Caco-2 (cell line): ENCODE results near the gene PLXNA4. TPM values are rescaled to one million over a fixed set of nuclear protein-coding genes. Genes with fewer than 3 reads are reported as not detected.

Source experiments
- BruUV-seq: library from RNA; stranded (reverse); fragments of 400-500 nt; replicated peaks from 2 replicates; lab custom pipeline; 2021; lab: Mats Ljungman, UMichigan
- CTCF ChIA-PET: fragments of 300-600 bp; sonication (Branson Sonifier 250); formaldehyde crosslinking; loops from one replicate; lab custom pipeline; 2022; ENCODE audit warnings: antibody characterized with exemption; lab: Charles Lee
- POLR2A ChIA-PET: fragments of 300-600 bp; sonication (Branson Sonifier 250); formaldehyde crosslinking; loops from one replicate; lab custom pipeline; 2022; ENCODE audit warnings: antibody characterized with exemption; lab: Charles Lee
- DNase-seq, 2 experiments: peaks; one replicate each; pipeline versions ENCODE4 v3.0.0 to v3.0.0-alpha.2; 2020 to 2022
- H3K27me3 ChIP-seq: replicated peaks from 2 replicates; pipeline ENCODE4 v1.6.0; 2011; ENCODE audit warnings: low read length; ENCODE audit not compliant: control insufficient read depth, insufficient read depth
- H3K36me3 ChIP-seq: 2 replicates; pipeline ENCODE4 v1.5.1; 2011; ENCODE audit warnings: low read length; ENCODE audit not compliant: control insufficient read depth, insufficient read depth
- H3K4me1 ChIP-seq: fragments of 250-450 bp; sonication (Bioruptor Pico); 2 replicates; pipeline ENCODE4 v1.5.1; 2020; ENCODE audit warnings: mild to moderate bottlenecking
- H3K4me3 ChIP-seq: 2 replicates; pipeline ENCODE4 v1.5.1; 2011; ENCODE audit warnings: low read depth, mild to moderate bottlenecking, control low read depth, low read length
- H3K9me3 ChIP-seq: fragments of 250-450 bp; sonication (Bioruptor Pico); 2 replicates; pipeline ENCODE4 v1.5.1; 2020; ENCODE audit warnings: mild to moderate bottlenecking, moderate library complexity
- H3K27ac Mint-ChIP-seq: one replicate; pipeline ENCODE4 v1.8.0; 2022; ENCODE audit warnings: mixed read lengths; ENCODE audit not compliant: unreplicated experiment
- H3K27me3 Mint-ChIP-seq: one replicate; pipeline ENCODE4 v1.8.0; 2022; ENCODE audit warnings: mixed read lengths; ENCODE audit not compliant: insufficient read depth, unreplicated experiment
- H3K36me3 Mint-ChIP-seq: one replicate; pipeline ENCODE4 v1.8.0; 2022; ENCODE audit warnings: mild to moderate bottlenecking, mixed read lengths; ENCODE audit not compliant: insufficient read depth, unreplicated experiment
- H3K4me1 Mint-ChIP-seq: one replicate; pipeline ENCODE4 v1.8.0; 2022; ENCODE audit warnings: low read depth, mixed read lengths; ENCODE audit not compliant: unreplicated experiment
- H3K4me3 Mint-ChIP-seq: one replicate; pipeline ENCODE4 v1.8.0; 2022; ENCODE audit warnings: mild to moderate bottlenecking, moderate library complexity, mixed read lengths; ENCODE audit not compliant: unreplicated experiment
- H3K9me3 Mint-ChIP-seq: one replicate; pipeline ENCODE4 v1.8.0; 2022; ENCODE audit warnings: mixed read lengths; ENCODE audit not compliant: unreplicated experiment
- CTCF ChIP-seq, 2 experiments: fragments of 200-600 bp in 1 of 2; IDR thresholded peaks; 1 replicate in 1 of 2; 2 replicates in 1 of 2; pipeline versions ENCODE4 v1.5.1 to v1.8.0; 2011 to 2022; ENCODE audit warnings: antibody characterized with exemption in 1 of 2, control low read depth in 1 of 2, inconsistent platforms in 1 of 2, low read depth in 1 of 2, low read length in 1 of 2, mild to moderate bottlenecking in 1 of 2, moderate library complexity in 1 of 2; ENCODE audit not compliant: insufficient read depth in 1 of 2, severe bottlenecking in 1 of 2, unreplicated experiment in 1 of 2
- intact Hi-C: fragments of 100-400 bp; cut with micrococcal nuclease; formaldehyde crosslinking; loops from one replicate; pipeline ENCODE4 v1.10.0; 2022; ENCODE audit not compliant: unreplicated experiment
- total RNA-seq: library from RNA; stranded (reverse); gene quantifications from 2 replicates; pipeline ENCODE4 v1.2.3, GENCODE V29; 2022

PLXNA4 gene
- total RNA-seq, 1 experiment from 2014 or later: 0.43 TPM

- Mint-ChIP-seq H3K27ac (no peak overlapping the region), H3K9me3 (no peaks in the 10 kb centered on the region), H3K4me3 (no peak overlapping the region), H3K4me1 (peaks cover 2% of the 10 kb centered on the region), H3K36me3 (no peaks in the 10 kb centered on the region), H3K27me3 (peaks cover 4% of the 10 kb centered on the region)
- POLR2A ChIA-PET: no interaction called here
- no peak for TF ChIP-seq CTCF (IDR thresholded peaks at IDR 0.05; ENCODE audit: insufficient read depth in 1 of 2, low read depth in 1 of 2, low read length in 1 of 2, severe bottlenecking in 1 of 2, unreplicated experiment in 1 of 2)
- no peaks in the 10 kb centered on the region for H3K36me3 ChIP-seq
- H3K9me3 ChIP-seq: no peaks in the 10 kb centered on the region
- intact Hi-C loops: no loop called here
- no TSS peak for BruUV-seq
- no peaks in the 10 kb centered on the region for H3K27me3 ChIP-seq
- CTCF ChIA-PET: interaction anchor here (0.6 kb wide), 2 partner anchors 157 to 208 kb away, joined by 6 to 8 read pairs; no protein-coding TSS in a partner anchor
- H3K4me3 ChIP-seq: no peak overlapping the region
- H3K4me1 ChIP-seq: no peaks in the 10 kb centered on the region
- no peak for DNase-seq
Measured at GRCh38 chr7:132458729-132459128, 117.5 kb downstream of the PLXNA4 start.

GRCh38 chr7:132457658-132458057 lies 118.6 kb downstream of the PLXNA4 start:
- Mint-ChIP-seq H3K4me1 (no peaks in the 10 kb centered on the region), H3K36me3 (no peaks in the 10 kb centered on the region), H3K4me3 (no peak overlapping the region), H3K27ac (no peak overlapping the region), H3K27me3 (peaks cover 4% of the 10 kb centered on the region), H3K9me3 (no peaks in the 10 kb centered on the region)
- CTCF ChIA-PET: no interaction called here
- H3K27me3 ChIP-seq: no peaks in the 10 kb centered on the region
- H3K9me3 ChIP-seq: no peaks in the 10 kb centered on the region
- no peaks in the 10 kb centered on the region for H3K4me1 ChIP-seq
- no peak for DNase-seq
- intact Hi-C loops: no loop called here
- TF ChIP-seq CTCF (IDR thresholded peaks at IDR 0.05; ENCODE audit: insufficient read depth in 1 of 2, low read depth in 1 of 2, low read length in 1 of 2, severe bottlenecking in 1 of 2, unreplicated experiment in 1 of 2): no peak
- H3K36me3 ChIP-seq: no peaks in the 10 kb centered on the region
- BruUV-seq: no TSS peak
- H3K4me3 ChIP-seq: no peak overlapping the region
- POLR2A ChIA-PET: no interaction called here

GRCh38 chr7:132456418-132456817 lies 119.9 kb downstream of the PLXNA4 start:
- TF ChIP-seq CTCF (IDR thresholded peaks at IDR 0.05; ENCODE audit: insufficient read depth in 1 of 2, low read depth in 1 of 2, low read length in 1 of 2, severe bottlenecking in 1 of 2, unreplicated experiment in 1 of 2): no peak
- DNase-seq: no peak
- no peaks in the 10 kb centered on the region for H3K4me1 Mint-ChIP-seq
- ChIA-PET CTCF (no interaction called here), POLR2A (no interaction called here)
- H3K9me3 Mint-ChIP-seq: no peaks in the 10 kb centered on the region
- intact Hi-C loops: no loop called here
- H3K36me3 Mint-ChIP-seq: no peaks in the 10 kb centered on the region
- H3K36me3 ChIP-seq: no peaks in the 10 kb centered on the region
- no peak overlapping the region for H3K4me3 ChIP-seq
- no peaks in the 10 kb centered on the region for H3K4me1 ChIP-seq
- no peak overlapping the region for H3K4me3 Mint-ChIP-seq
- no peaks in the 10 kb centered on the region for H3K27me3 ChIP-seq
- peaks cover 4% of the 10 kb centered on the region for H3K27me3 Mint-ChIP-seq
- no peaks in the 10 kb centered on the region for H3K9me3 ChIP-seq
- BruUV-seq: no TSS peak
- H3K27ac Mint-ChIP-seq: no peak overlapping the region
